ENCODE results near the gene MNT. TPM values are rescaled to one million over a fixed set of nuclear protein-coding genes. Genes with fewer than 3 reads are reported as not detected.

MNT gene
- polyA plus RNA-seq, 1 donor from 2014 or later, result 6.1 TPM

- H3K36me3 ChIP-seq (ENCODE audit: insufficient read depth, low read length), result no peaks in the 10 kb centered on the region
- H3K27ac ChIP-seq (ENCODE audit: low read length), result no peak overlapping the region
- TF ChIP-seq SMC3 (conservative IDR thresholded peaks at IDR 0.05; ENCODE audit: poor library complexity) (no peak), CTCF (IDR thresholded peaks at IDR 0.05; ENCODE audit: poor library complexity, severe bottlenecking) (no peak), RAD21 (conservative IDR thresholded peaks at IDR 0.05) (no peak), EP300 (conservative IDR thresholded peaks at IDR 0.05; ENCODE audit: poor library complexity, severe bottlenecking) (no peak), POLR2AphosphoS5 (IDR thresholded peaks at IDR 0.05) (no peak), REST (IDR thresholded peaks at IDR 0.05; ENCODE audit: borderline replicate concordance) (no peak), MXI1 (conservative IDR thresholded peaks at IDR 0.05; ENCODE audit: poor library complexity, severe bottlenecking) (no peak), TAF1 (IDR thresholded peaks at IDR 0.05; ENCODE audit: low read depth) (no peak), EZH2 (IDR thresholded peaks at IDR 0.05; ENCODE audit: borderline replicate concordance, insufficient read depth, low read length, poor library complexity, severe bottlenecking) (no peak)
Measured at GRCh38 chr17:2376107-2376506, 24.8 kb downstream of the MNT start.

GRCh38 chr17:2375406-2375805 is 25.5 kb downstream of the MNT start:
- Histone ChIP-seq H3K4me3 (ENCODE audit: low read length) (no peak overlapping the region), H3K79me2 (replicated peaks; ENCODE audit: insufficient read depth, low read length) (no peaks in the 10 kb centered on the region), H3K27me3 (ENCODE audit: insufficient read depth, low read depth, low read length) (no peaks in the 10 kb centered on the region), H3K9ac (ENCODE audit: low read length) (no peak overlapping the region), H3K36me3 (ENCODE audit: insufficient read depth, low read length) (no peaks in the 10 kb centered on the region), H3K4me2 (ENCODE audit: low read length) (no peak overlapping the region), H4K20me1 (ENCODE audit: insufficient read depth) (no peaks in the 10 kb centered on the region), H3K27ac (ENCODE audit: low read length) (no peak overlapping the region), H3K9me3 (ENCODE audit: low read length) (no peaks in the 10 kb centered on the region), H2AFZ (ENCODE audit: low read depth, low read length) (no peak overlapping the region), H3K9me2 (ENCODE audit: insufficient read depth, low read length) (no peaks in the 10 kb centered on the region), H3F3A (ENCODE audit: insufficient read depth, low read length, poor library complexity, severe bottlenecking) (no peaks in the 10 kb centered on the region)
- TF ChIP-seq SMC3 (conservative IDR thresholded peaks at IDR 0.05; ENCODE audit: poor library complexity), result no peak
- TF ChIP-seq POLR2AphosphoS5 (IDR thresholded peaks at IDR 0.05), result no peak
- TF ChIP-seq CTCF (IDR thresholded peaks at IDR 0.05; ENCODE audit: poor library complexity, severe bottlenecking), result no peak
- no peak for TF ChIP-seq MXI1 (conservative IDR thresholded peaks at IDR 0.05; ENCODE audit: poor library complexity, severe bottlenecking)
- TF ChIP-seq TAF1 (IDR thresholded peaks at IDR 0.05; ENCODE audit: low read depth), result no peak
- TF ChIP-seq REST (IDR thresholded peaks at IDR 0.05; ENCODE audit: borderline replicate concordance), result no peak
- TF ChIP-seq EP300 (conservative IDR thresholded peaks at IDR 0.05; ENCODE audit: poor library complexity, severe bottlenecking), result no peak
- TF ChIP-seq EZH2 (IDR thresholded peaks at IDR 0.05; ENCODE audit: borderline replicate concordance, insufficient read depth, low read length, poor library complexity, severe bottlenecking), result no peak
- no peak for TF ChIP-seq RAD21 (conservative IDR thresholded peaks at IDR 0.05)

More at GRCh38 chr17:2376107-2376506, 24.8 kb downstream of the MNT start:
- Histone ChIP-seq H3K9me3 (ENCODE audit: low read length) (no peaks in the 10 kb centered on the region), H3K4me2 (ENCODE audit: low read length) (no peak overlapping the region), H3K9ac (ENCODE audit: low read length) (no peak overlapping the region), H4K20me1 (ENCODE audit: insufficient read depth) (no peaks in the 10 kb centered on the region), H3K9me2 (ENCODE audit: insufficient read depth, low read length) (no peaks in the 10 kb centered on the region), H2AFZ (ENCODE audit: low read depth, low read length) (no peak overlapping the region), H3K4me3 (ENCODE audit: low read length) (no peak overlapping the region), H3K79me2 (replicated peaks; ENCODE audit: insufficient read depth, low read length) (no peaks in the 10 kb centered on the region), H3F3A (ENCODE audit: insufficient read depth, low read length, poor library complexity, severe bottlenecking) (no peaks in the 10 kb centered on the region), H3K27me3 (ENCODE audit: insufficient read depth, low read depth, low read length) (no peaks in the 10 kb centered on the region)

Data from neural cell (in vitro differentiated cells).